Right lobe of liver (tissue), 4 donors: ENCODE measurements around the gene OR10Z1.

ENCODE experiments used
- CTCF ChIP-seq, 4 donors: fragments of 200-600 bp in 3 of 4; fragments of 450-650 bp in 1 of 4; IDR thresholded peaks; one replicate each; pipeline versions ENCODE4 v1.5.1 to v1.8.0; 2016 to 2022; ENCODE audit warnings: antibody characterized with exemption in 4 of 4, mild to moderate bottlenecking in 2 of 4
- POLR2A ChIP-seq: fragments of 450-650 bp; IDR thresholded peaks from one replicate; pipeline ENCODE4 v1.6.1; 2017; ENCODE audit warnings: antibody characterized with exemption, mild to moderate bottlenecking
- donor health status: DM: no; HTN: no; CAD: no.
- donor health status: DM: no; HTN: no; CAD: no.
- donor health status: DM: no; HTN: yes; CAD: no.

GRCh38 chr1:158583962-158584361, 21.1 kb upstream of the OR10Z1 start:
- TF ChIP-seq CTCF (IDR thresholded peaks at IDR 0.05) (no peak), POLR2A (no peak)
